Measurements from ENCODE around the gene DCBLD1.
"Not testable (repeated sequence)": the region's sequence is repeated elsewhere in the genome, so short reads cannot be mapped to it uniquely, and the experiment has no call there.

Gene DCBLD1

DNA sequence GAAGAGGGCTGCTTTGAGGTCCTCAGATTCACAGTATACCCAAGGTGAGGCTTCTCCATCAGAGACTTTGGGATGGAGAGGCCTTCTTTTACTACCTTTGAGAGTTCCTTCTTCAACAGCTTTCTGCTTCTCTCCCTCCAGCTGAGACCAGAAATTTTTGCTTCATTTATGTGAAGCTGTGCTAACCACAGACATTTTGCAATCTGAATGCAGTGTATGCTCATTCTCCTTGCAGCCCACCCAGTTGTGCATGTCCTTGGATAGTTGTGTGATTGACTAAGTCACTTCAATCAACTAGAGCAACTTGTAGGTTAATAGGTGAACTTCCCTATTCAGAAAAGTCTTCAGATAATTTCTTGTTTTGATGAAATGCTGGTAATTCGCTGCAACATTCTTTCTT, 20.1 kb downstream of the DCBLD1 start:
- DNase-seq, result no peak

DNA sequence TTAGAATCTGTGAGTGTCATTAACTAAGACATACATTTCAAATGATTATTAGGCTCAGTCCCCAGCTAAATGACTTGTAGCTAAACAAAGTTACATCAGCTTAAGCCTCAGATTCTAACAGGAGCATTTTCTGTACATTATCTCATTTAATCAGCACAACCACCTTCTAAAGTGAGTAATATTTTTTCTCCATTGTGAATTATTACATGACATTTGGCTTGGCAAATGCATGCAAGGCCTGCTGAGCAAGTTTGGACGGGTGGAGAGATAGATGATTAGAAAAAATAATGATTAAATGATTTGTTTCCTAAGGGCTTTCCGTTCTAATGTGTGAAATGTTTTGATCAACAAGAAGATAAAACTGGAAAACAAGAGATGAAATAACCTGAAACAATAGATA, 20.7 kb downstream of the DCBLD1 start:
- DNase-seq, result no peak

DNA sequence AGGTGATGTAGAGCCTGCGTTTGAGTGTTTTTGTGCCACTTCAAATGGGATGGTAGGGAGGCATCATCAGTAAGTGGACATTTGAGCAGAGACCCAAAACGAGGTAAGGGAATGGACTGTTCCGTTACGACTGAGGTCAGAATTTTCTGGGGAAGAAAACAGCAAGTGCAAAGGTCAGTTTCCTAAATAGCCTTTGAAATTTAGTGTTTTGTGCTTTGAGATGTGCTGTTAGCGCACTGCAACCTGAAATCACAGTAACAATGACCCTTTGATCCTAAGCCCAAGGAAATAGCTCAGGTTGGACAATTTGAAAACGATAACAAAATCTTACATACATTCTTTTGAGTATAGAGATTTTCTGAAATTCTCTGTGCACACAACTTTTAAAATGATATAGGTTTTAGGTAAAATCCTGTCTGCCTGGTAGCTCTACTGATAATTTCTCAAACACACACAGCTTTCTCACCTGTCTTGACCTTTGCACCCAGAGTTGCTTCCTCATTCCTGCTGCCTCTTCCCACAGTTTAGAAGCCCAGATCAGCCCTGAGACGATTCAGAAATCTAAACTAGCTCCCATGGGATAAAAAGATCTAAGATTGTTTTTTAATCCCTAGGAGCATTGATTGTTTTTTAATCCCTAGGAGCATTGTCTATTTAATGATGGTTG, 22.1 kb downstream of the DCBLD1 start:
- DNase-seq, result no peak

DNA sequence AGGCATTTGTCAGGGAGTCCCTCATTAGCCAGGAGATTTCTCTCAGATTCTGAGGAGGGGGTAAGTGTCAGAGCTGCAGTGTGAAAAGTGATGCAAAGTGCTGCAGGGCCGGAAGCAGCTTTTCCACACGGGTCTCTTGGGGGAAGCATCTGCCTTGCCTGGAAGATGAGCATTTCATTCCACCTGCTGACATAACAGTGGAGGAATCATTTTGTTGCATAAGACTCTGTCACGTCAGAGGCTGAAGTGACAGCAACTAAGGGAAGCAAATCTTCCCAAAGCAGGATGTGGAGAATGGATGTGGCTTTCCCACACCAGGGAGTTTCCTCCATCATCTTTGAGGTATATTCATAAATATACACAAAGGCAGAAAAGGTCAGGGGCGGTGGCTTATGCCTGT, 22.8 kb downstream of the DCBLD1 start:
- DNase-seq, result no peak

- DNase-seq, result no peak
Measured at GRCh38 chr6:117506180-117506835, 23.8 kb downstream of the DCBLD1 start.

- DNase-seq, result no peak
Measured at GRCh38 chr6:117506907-117507306, 24.4 kb downstream of the DCBLD1 start.

GRCh38 chr6:117508450-117508971, 26.0 kb downstream of the DCBLD1 start:
- no peak for DNase-seq

- DNase-seq, result no peak
Measured at GRCh38 chr6:117509021-117509420, 26.5 kb downstream of the DCBLD1 start.

- DNase-seq, result no peak
Measured at GRCh38 chr6:117512056-117512828, 29.8 kb downstream of the DCBLD1 start.

GRCh38 chr6:117512987-117513573, 30.6 kb downstream of the DCBLD1 start:
- no peak for DNase-seq

- no peak for DNase-seq
Measured at GRCh38 chr6:117513778-117514365, 31.4 kb downstream of the DCBLD1 start.

DNA sequence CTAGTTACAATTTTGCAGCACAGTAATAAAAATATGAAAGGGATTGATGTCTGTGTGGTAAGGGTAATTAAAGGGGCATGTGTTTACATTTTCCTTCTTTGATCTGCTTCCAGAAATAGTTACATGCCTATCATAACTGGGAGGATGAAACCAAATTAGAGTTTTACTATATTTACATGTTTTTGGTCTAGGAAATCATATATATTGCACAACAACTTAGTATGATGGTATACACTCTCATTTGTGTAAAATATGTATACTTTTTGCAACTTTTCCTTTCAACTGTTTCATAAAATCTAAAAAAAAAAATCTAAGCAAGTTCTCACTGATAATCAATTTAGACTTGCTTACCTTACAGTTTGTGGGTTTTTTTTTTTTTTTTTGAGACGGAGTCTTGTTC, 32.2 kb downstream of the DCBLD1 start:
- no peak for DNase-seq

DNA sequence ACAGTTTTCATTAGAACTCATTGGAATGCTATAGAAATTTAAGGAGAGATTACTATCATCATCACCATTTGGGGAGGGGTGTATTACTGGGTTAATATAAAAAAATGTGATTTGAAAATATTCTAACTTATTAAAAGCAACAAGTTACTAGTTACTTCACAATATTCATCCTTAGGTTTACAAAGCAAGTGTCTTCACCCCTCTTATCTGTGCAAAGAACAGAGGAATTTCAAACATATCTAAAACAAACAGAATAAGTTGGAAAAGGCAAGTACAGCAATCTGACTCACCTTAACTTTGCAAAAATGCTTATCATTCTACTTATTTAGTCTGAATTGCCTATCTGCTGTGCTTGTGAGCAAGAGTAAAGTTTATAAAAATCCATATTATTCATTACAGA, 32.9 kb downstream of the DCBLD1 start:
- DNase-seq, result no peak

- DNase-seq, result not testable (repeated sequence)
Measured at GRCh38 chr6:117517995-117518394, 35.5 kb downstream of the DCBLD1 start.

- no peak for DNase-seq
Measured at GRCh38 chr6:117518870-117519269, 36.4 kb downstream of the DCBLD1 start.

DNA sequence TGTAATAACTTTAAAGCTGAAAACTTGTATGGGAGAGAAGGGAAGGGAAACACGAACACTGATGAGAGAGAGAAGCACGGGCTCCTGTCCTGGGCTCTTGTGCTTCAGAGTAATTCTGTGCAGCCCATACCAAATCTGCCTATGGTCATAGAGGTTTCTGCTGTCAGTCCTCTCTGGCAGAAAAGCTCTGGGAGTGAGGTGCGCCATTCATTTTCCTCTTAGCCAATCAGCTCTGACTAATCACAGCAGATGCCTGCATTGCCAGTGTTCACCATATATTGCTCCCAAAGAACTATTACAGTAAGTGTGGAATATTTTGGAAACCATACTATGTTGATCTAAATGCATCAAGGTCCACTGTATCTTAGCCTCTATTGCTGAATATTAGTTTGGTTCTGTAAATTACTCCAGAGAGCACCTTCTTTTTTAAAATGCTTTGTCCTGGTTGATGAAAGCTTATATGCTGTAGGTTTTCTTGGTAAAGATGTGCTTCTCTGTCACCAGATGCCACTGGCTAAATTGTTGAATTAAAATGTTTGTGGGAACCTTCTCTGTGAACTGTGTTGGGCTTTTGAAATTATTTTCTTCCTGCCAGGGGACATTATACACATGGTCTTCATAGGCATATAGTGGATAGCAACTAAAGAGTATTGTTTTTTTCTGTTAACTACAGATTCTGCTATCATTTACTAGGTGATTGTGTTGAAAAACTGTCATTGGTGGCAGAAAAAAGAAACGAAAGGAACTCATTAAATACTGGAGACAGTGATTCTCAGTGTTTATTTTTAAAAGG, 38.3 kb downstream of the DCBLD1 start:
- no peak for DNase-seq

DNA sequence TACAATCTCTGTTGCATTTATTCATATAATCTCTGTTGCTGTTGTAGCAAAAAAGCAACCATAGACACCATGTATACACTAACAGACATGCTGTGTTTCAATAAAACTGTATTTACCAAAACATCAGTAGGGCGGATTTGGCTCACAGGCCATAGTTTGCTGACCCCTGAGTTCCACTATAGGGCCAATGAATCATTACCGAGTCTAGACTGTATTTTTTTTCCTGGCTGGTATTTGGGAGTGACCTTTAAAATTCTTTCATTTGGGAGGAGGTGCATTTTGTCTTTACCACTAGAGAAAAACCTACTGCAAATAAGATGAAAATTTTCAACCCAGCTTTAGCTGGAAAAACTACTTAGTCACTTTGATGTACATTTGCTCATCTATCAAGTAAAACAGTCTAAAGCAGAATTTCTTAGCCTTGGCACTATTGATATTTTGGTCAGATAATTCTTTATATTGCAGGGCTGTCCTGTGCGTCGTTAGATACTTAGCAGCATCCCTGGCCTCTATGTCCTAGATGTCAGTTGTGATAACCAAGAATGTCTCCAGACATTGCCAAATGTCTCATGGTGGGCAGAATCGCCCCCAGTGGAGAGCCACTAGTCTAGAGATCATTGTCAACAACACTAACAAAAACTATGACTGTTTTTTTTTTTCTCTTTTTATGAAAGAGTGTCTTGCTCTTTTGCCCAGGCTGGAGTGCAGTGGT, 39.5 kb downstream of the DCBLD1 start:
- DNase-seq, result no peak

GRCh38 chr6:117525607-117526006, 43.1 kb downstream of the DCBLD1 start:
- DNase-seq, result no peak

GRCh38 chr6:117530467-117531242, 48.2 kb downstream of the DCBLD1 start:
- no peak for DNase-seq

DNA sequence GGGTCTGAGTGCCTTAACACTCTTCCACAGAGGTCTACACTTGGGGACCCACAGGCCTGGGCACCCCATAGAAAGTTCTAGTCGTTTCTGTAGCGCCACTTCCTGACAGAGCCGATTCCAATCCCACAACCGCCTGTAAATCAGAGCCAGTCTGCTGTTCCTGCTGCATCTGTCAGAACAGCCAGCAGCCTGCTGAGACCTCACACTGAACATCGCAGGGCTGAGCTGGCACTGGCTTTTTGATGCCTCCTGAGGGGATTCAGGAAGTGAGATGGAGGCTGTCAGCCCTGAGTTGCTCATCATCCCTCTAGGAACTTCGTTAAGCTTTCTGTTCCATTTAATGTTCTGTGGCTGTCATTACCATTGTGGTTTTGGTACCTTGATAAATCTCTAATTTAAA, 48.9 kb downstream of the DCBLD1 start:
- DNase-seq, result no peak
